Adrenal gland (tissue), 12 donors: ENCODE measurements around the gene GPR25. TPM values are rescaled to one million over a fixed set of nuclear protein-coding genes. Genes with fewer than 3 reads are reported as not detected.

Source experiments
- DNase-seq, 7 donors: peaks; one replicate each; pipeline ENCODE4 v3.0.0-alpha.2; 2019 to 2020
- H3K27ac ChIP-seq, 5 donors: fragments of 200-600 bp; sonication (generic) in 4 of 5; 1 replicate in 3 of 5; 2 replicates in 2 of 5; pipeline versions ENCODE4 v1.5.1 to v1.8.0; 2016 to 2020; ENCODE audit warnings: mild to moderate bottlenecking in 1 of 5
- H3K27me3 ChIP-seq: fragments of 200-600 bp; 2 replicates; pipeline ENCODE4 v1.8.0; 2021
- H3K36me3 ChIP-seq, 2 donors: fragments of 200-600 bp; replicated peaks in 1 of 2; 1 replicate in 1 of 2; 2 replicates in 1 of 2; pipeline versions ENCODE4 v1.5.1 to v1.8.0; 2018 to 2022
- H3K4me1 ChIP-seq, 2 donors: fragments of 200-600 bp; replicated peaks in 1 of 2; 1 replicate in 1 of 2; 2 replicates in 1 of 2; pipeline versions ENCODE4 v1.5.1 to v1.8.0; 2018 to 2021
- H3K4me3 ChIP-seq, 4 donors: fragments of 200-600 bp; sonication (generic) in 3 of 4; one replicate each; pipeline ENCODE4 v1.5.1; 2016 to 2018
- H3K9me3 ChIP-seq, 3 donors: fragments of 200-600 bp; sonication (generic) in 1 of 3; replicated peaks in 1 of 3; 1 replicate in 2 of 3; 2 replicates in 1 of 3; pipeline versions ENCODE4 v1.5.1 to v1.8.0; 2016 to 2021
- POLR2A ChIP-seq, 2 donors: fragments of 450-650 bp; IDR thresholded peaks; one replicate each; pipeline ENCODE4 v1.6.1; 2017; ENCODE audit warnings: antibody characterized with exemption in 2 of 2, mild to moderate bottlenecking in 2 of 2, moderate library complexity in 1 of 2
- WGBS, 4 donors: extraction: QIAGEN DNeasy Blood & Tissue Kit in 2 of 4; methylation state at CpG; one replicate each; pipeline versions ENCODE4 v1.1.5 to v1.1.7; 2013 to 2017; 5-methylcytosine and 5-hydroxymethylcytosine counted together
- intact Hi-C, 2 donors: fragments of 100-400 bp; cut with DNase I; formaldehyde crosslinking; loops; one replicate each; pipeline versions ENCODE4 v1.14.1 to v1.15.0; 2022 to 2023
- polyA plus RNA-seq, 3 donors: library from polyadenylated mRNA; stranded (reverse); fragments of 200-250 nt in 2 of 3; fragments of 350-450 nt in 1 of 3; fragmentation: Illumina TruSeq in 1 of 3; extraction: RNeasy Lipid Tissue Mini Kit (QIAGEN cat#74804) in 1 of 3; gene quantifications; one replicate each; pipeline ENCODE4 v1.2.3, GENCODE V29; 2013 to 2014
- total RNA-seq, 9 donors: library from RNA; depleted of rRNA in 4 of 9; stranded (reverse); fragments of >200 nt in 4 of 9; fragments of 120-200 nt in 1 of 9; fragmentation: NEBNext Ultra II Directional in 1 of 9; extraction: Animal tissue kit (Norgen Biotek cat#: 25700) in 1 of 9; gene quantifications; one replicate each; pipeline versions ENCODE4 v1.1.0 to v1.2.4, GENCODE V29; 2013 to 2023
- TF ChIP-seq, protein P1 (sequence below), 6 experiments: fragments of 450-650 bp in 4 of 6; fragments of 200-600 bp in 2 of 6; sonication (generic) in 1 of 6; IDR thresholded peaks; 1 replicate in 5 of 6; 2 replicates in 1 of 6; pipeline versions ENCODE4 v1.5.1 to v1.8.0; 2016 to 2021; ENCODE audit warnings: antibody characterized with exemption in 6 of 6, mild to moderate bottlenecking in 2 of 6, moderate library complexity in 1 of 6
- donor health status: healthy with polysubstance abuse.
- donor health status: Bipolar disorder and iron deficiency.
- donor health status: DM: yes; HTN: yes; CAD: no.
- donor health status: DM: no; HTN: no; CAD: no.
- donor health status: DM: no; HTN: no; CAD: no.
- donor health status: DM: yes; HTN: yes; CAD: no.

The GPR25 gene
- total and polyA plus RNA-seq, 12 donors: 0.18 to 0.69 TPM; not detected in 10

DNA sequence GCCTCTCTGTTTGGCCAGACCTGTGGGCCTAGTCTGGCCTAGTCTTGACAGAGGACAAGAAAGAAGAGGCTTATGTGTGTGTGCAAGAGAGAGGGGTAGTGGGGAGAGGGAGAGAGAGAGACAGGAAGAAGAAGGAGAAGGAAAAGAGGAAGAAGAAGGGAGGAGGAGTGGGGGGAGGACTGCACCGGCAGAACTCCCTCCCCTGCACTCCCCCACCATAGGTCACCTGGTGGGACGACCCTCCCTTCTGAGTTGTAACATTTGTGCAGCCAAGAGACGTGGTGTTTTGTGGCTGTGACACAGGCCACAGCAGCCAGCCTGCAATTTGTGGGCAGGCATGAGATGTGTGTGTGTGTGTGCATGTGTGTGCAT is 26.2 kb downstream of the GPR25 start:
- Histone ChIP-seq H3K27ac (no peak overlapping the region), H3K9me3 (no peaks in the 10 kb centered on the region), H3K4me3 (no peak overlapping the region), H3K27me3 (no peaks in the 10 kb centered on the region), H3K36me3 (no peaks in the 10 kb centered on the region), H3K4me1 (no peaks in the 10 kb centered on the region)
- DNase-seq: no peak
- no peak for TF ChIP-seq POLR2A (IDR thresholded peaks at IDR 0.05)
- TF ChIP-seq, protein P1, sequence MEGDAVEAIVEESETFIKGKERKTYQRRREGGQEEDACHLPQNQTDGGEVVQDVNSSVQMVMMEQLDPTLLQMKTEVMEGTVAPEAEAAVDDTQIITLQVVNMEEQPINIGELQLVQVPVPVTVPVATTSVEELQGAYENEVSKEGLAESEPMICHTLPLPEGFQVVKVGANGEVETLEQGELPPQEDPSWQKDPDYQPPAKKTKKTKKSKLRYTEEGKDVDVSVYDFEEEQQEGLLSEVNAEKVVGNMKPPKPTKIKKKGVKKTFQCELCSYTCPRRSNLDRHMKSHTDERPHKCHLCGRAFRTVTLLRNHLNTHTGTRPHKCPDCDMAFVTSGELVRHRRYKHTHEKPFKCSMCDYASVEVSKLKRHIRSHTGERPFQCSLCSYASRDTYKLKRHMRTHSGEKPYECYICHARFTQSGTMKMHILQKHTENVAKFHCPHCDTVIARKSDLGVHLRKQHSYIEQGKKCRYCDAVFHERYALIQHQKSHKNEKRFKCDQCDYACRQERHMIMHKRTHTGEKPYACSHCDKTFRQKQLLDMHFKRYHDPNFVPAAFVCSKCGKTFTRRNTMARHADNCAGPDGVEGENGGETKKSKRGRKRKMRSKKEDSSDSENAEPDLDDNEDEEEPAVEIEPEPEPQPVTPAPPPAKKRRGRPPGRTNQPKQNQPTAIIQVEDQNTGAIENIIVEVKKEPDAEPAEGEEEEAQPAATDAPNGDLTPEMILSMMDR (IDR thresholded peaks at IDR 0.05): no peak
- intact Hi-C loops: no loop called here
- WGBS, 4 donors: 49 to 80% (median 76%) methylated on average over 3 of the region's 3 CpGs

DNA sequence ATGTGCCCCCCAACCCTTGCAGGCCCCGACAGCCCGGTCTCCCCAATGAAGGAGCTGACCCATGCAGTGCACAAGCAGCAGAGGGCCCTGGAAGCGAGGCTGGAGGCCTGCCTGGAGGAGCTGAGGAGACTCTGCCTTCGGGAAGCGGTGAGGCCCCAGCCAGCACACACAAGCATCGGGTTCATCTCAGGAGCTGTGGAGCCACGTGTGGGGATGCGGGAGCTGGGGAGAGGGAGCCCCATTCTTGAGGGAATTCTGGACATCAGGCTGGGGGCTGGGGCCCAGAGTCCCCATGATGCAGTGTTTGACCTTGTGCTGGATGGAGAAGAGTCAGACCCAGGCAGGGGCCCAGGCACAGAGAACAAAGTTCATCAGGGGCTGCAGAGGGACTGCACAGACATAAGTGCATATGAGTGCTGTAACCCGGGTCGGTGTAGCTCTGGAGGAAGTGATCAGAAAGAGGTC is 26.7 kb downstream of the GPR25 start:
- Histone ChIP-seq H3K27me3 (no peaks in the 10 kb centered on the region), H3K4me1 (no peaks in the 10 kb centered on the region), H3K27ac (no peak overlapping the region), H3K4me3 (no peak overlapping the region), H3K36me3 (no peaks in the 10 kb centered on the region), H3K9me3 (no peaks in the 10 kb centered on the region)
- WGBS, 4 donors: 89 to 95% (median 90%) methylated on average over 7 to 10 of the region's 10 CpGs
- intact Hi-C loops: no loop called here
- no peak for DNase-seq
- no peak for TF ChIP-seq POLR2A (IDR thresholded peaks at IDR 0.05)
- TF ChIP-seq, protein P1 (IDR thresholded peaks at IDR 0.05): no peak

GRCh38 chr1:200899954-200900867 is 27.4 kb downstream of the GPR25 start:
- Histone ChIP-seq H3K9me3 (no peaks in the 10 kb centered on the region), H3K4me1 (no peaks in the 10 kb centered on the region), H3K36me3 (no peaks in the 10 kb centered on the region), H3K27me3 (no peaks in the 10 kb centered on the region), H3K27ac (no peak overlapping the region), H3K4me3 (no peak overlapping the region)
- DNase-seq: no peak
- intact Hi-C loops: no loop called here
- no peak for TF ChIP-seq POLR2A (IDR thresholded peaks at IDR 0.05)
- TF ChIP-seq, protein P1 (IDR thresholded peaks at IDR 0.05): no peak
- WGBS, 4 donors: 81 to 93% (median 91%) methylated on average over 9 to 16 of the region's 16 CpGs

- DNase-seq: no peak
- H3K36me3 ChIP-seq: no peaks in the 10 kb centered on the region
- no peaks in the 10 kb centered on the region for H3K9me3 ChIP-seq
- intact Hi-C loops: no loop called here
- H3K27ac ChIP-seq: no peak overlapping the region
- no peak overlapping the region for H3K4me3 ChIP-seq
- WGBS, 4 donors: 89 to 92% (median 91%) methylated on average over 4 to 17 of the region's 17 CpGs
- H3K4me1 ChIP-seq: no peaks in the 10 kb centered on the region
- no peaks in the 10 kb centered on the region for H3K27me3 ChIP-seq
- TF ChIP-seq, protein P1 (IDR thresholded peaks at IDR 0.05): no peak
- no peak for TF ChIP-seq POLR2A (IDR thresholded peaks at IDR 0.05)
Measured at GRCh38 chr1:200900877-200901276, 28.1 kb downstream of the GPR25 start.
